NCI-H128 (cell line): ENCODE results near the gene TREML2.

Experiments
- DNase-seq: peaks from one replicate; lab custom pipeline; 2025; ENCODE audit not compliant: unreplicated experiment; lab: John Stamatoyannopoulos, UW

The TREML2 gene

GRCh38 chr6:41150671-41151070 lies 50.3 kb downstream of the TREML2 start:
- no peak for DNase-seq

- DNase-seq, result no peak
Observed at GRCh38 chr6:41147917-41148316, 53.0 kb downstream of the TREML2 start.
